NCI-H1417 treated with DMSO at 0.1 percent for 48 hours (cell line): ENCODE results near the gene RNF215.

ENCODE experiments used
- DNase-seq: peaks from one replicate; lab custom pipeline; 2025; lab: John Stamatoyannopoulos, UW

RNF215 gene

GRCh38 chr22:30332551-30332950 lies 54.7 kb downstream of the RNF215 start:
- DNase-seq: no peak
